GM18867 (cell line): ENCODE measurements around the gene CNN2.

ENCODE experiments used
- ATAC-seq: cut with Tn5 transposase; IDR thresholded peaks from one replicate; pipeline ENCODE4 v1.9.1; 2021; ENCODE audit warnings: mild to moderate bottlenecking, moderate library complexity; ENCODE audit not compliant: unreplicated experiment

The CNN2 gene

GRCh38 chr19:1025960-1026782 lies at the start of gene CNN2:
TSS of gene CNN2 (plus strand) at chr19:1026608. CDS start at chr19:1026662, 54 bp downstream.
- ATAC-seq = peak; percentile 48

- ATAC-seq = no peak
Measured at GRCh38 chr19:977058-977464, 49.3 kb upstream of the CNN2 start.

- ATAC-seq = no peak
Measured at GRCh38 chr19:979318-979741, 47.1 kb upstream of the CNN2 start.

GRCh38 chr19:980133-980998 lies 46.0 kb upstream of the CNN2 start:
- no peak for ATAC-seq

- no peak for ATAC-seq
Measured at GRCh38 chr19:982567-983170, 43.7 kb upstream of the CNN2 start.

GRCh38 chr19:984165-984967 lies 42.0 kb upstream of the CNN2 start, which contains the start of gene WDR18:
TSS of gene WDR18 (plus strand) at chr19:984345. CDS start at chr19:984354, 9 bp downstream.
- peak; percentile 79 for ATAC-seq

- no peak for ATAC-seq
Measured at GRCh38 chr19:986083-986482, 40.3 kb upstream of the CNN2 start.

GRCh38 chr19:988081-988480 lies 38.3 kb upstream of the CNN2 start:
- no peak for ATAC-seq

- ATAC-seq = no peak
Measured at GRCh38 chr19:988510-988909, 37.9 kb upstream of the CNN2 start.

- ATAC-seq = no peak
Measured at GRCh38 chr19:989381-990081, 36.9 kb upstream of the CNN2 start.

- ATAC-seq = no peak
Measured at GRCh38 chr19:990119-990571, 36.3 kb upstream of the CNN2 start.

GRCh38 chr19:990746-991145 lies 35.7 kb upstream of the CNN2 start:
- no peak for ATAC-seq

GRCh38 chr19:991174-991931 lies 35.1 kb upstream of the CNN2 start:
- ATAC-seq = no peak

GRCh38 chr19:991932-992669 lies 34.3 kb upstream of the CNN2 start:
- no peak for ATAC-seq

GRCh38 chr19:992670-993055 lies 33.7 kb upstream of the CNN2 start:
- no peak for ATAC-seq

- no peak for ATAC-seq
Measured at GRCh38 chr19:993361-993830, 33.0 kb upstream of the CNN2 start.

- no peak for ATAC-seq
Measured at GRCh38 chr19:993831-994393, 32.5 kb upstream of the CNN2 start.

- ATAC-seq = no peak
Measured at GRCh38 chr19:994516-994915, 31.9 kb upstream of the CNN2 start.
